ENCODE measurements around the gene ASIC4. TPM values are rescaled to one million over a fixed set of nuclear protein-coding genes. Genes with fewer than 3 reads are reported as not detected.

ASIC4 gene
- total RNA-seq, 1 experiment from 2014 or later, result 0.11 TPM

DNA sequence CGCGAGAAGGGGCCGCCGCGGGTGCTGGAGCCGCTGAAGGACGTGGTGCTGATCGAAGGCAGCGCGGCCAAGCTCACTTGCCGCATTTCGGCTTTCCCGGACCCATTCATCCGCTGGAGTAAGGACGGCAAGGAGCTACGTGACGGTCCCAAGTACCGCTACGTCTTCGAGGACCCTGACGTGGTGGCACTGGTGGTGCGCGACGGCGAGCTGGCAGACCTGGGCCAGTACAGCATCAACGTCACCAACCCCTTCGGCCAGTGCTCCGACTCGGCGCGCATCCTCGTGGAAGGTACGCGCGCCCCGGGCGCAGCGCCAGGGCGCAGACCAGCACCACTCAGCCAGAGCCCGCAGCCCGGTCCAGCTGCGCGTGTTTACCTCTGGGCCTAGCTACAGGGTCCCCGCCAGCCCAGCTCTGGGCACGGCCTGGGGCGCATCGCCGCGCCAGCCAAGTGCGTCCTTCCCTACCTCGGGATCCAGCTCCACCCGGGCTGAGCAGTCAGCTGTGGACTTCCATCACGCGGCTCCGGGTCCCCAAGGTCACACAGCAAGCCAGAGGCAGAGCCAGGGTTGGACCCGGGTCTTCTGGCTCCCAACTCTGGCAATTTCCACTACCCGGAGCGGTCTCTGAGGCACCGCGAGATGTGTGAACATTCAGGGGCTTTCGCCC is 17.3 kb upstream of the ASIC4 start:
- POLR2A ChIA-PET (ENCODE audit: unreplicated experiment), result interaction anchor here (0.9 kb wide), 2 partner anchors 44 to 109 kb away, joined by 4 to 14 read pairs; partner anchors contain the start of gene DNPEP

GRCh38 chr2:219497495-219498279 is 16.6 kb upstream of the ASIC4 start:
- peaks cover 21% of the 10 kb centered on the region for H3K4me1 ChIP-seq (ENCODE audit: insufficient read depth, low read length)
- intact Hi-C loops (cut with micrococcal nuclease), result loop anchor here (5.0 kb wide), 1 partner anchor 110 kb away; the partner anchor contains the start of gene DNPEP
- peak overlapping the region; percentile 95 for H3K4me2 ChIP-seq (ENCODE audit: low read length)
- CTCF ChIA-PET, result interaction anchor here (0.6 to 1.7 kb wide), 4 partner anchors 11 to 286 kb away, joined by 3 to 14 read pairs (median 10); no protein-coding TSS in a partner anchor
- H3K4me3 ChIP-seq (ENCODE audit: low read length), result peak overlapping the region; percentile 85
- peak overlapping the region; percentile 95 for H3K9ac ChIP-seq (ENCODE audit: low read length)
- no peak for TF ChIP-seq EZH2phosphoT487 (IDR thresholded peaks at IDR 0.05; ENCODE audit: borderline replicate concordance, low read length)
- TF ChIP-seq CTCF (conservative IDR thresholded peaks at IDR 0.05; ENCODE audit: low read depth, low read length), result no peak
- TF ChIP-seq EZH2 (IDR thresholded peaks at IDR 0.05; ENCODE audit: low read length, unreplicated experiment), result no peak
- no peaks in the 10 kb centered on the region for H3K9me3 ChIP-seq (ENCODE audit: low read length)
- ATAC-seq (peak; percentile 78), DNase-seq (peak; percentile 78)
- no peaks in the 10 kb centered on the region for H3F3A ChIP-seq (ENCODE audit: low read length, unreplicated experiment)
- POLR2A ChIA-PET (ENCODE audit: unreplicated experiment), result interaction anchor here (0.9 kb wide), 2 partner anchors 44 to 110 kb away, joined by 4 to 14 read pairs; partner anchors contain the start of gene DNPEP
- H3K79me2 ChIP-seq (ENCODE audit: low read length), result peaks cover 16% of the 10 kb centered on the region
- no peaks in the 10 kb centered on the region for H3K36me3 ChIP-seq (ENCODE audit: low read depth, low read length)
- BruUV-seq (replicated peaks), result no TSS peak
- no peaks in the 10 kb centered on the region for H3K27me3 ChIP-seq (ENCODE audit: low read length)
- peak overlapping the region; percentile 96 for H2AFZ ChIP-seq (ENCODE audit: low read length)
- H4K20me1 ChIP-seq (ENCODE audit: low read length), result no peaks in the 10 kb centered on the region
- peak overlapping the region; percentile 68 for H3K27ac ChIP-seq (ENCODE audit: low read length)
- H3K9me2 ChIP-seq (replicated peaks; ENCODE audit: low read length), result no peaks in the 10 kb centered on the region

More for the DNA sequence above, 17.3 kb upstream of the ASIC4 start:
- no peak for DNase-seq
- Histone ChIP-seq H4K20me1 (ENCODE audit: low read length) (no peaks in the 10 kb centered on the region), H3K4me1 (ENCODE audit: insufficient read depth, low read length) (peaks cover 21% of the 10 kb centered on the region), H3K36me3 (ENCODE audit: low read depth, low read length) (no peaks in the 10 kb centered on the region), H2AFZ (ENCODE audit: low read length) (peak overlapping the region; percentile 96), H3K4me2 (ENCODE audit: low read length) (peak overlapping the region; percentile 95), H3K79me2 (ENCODE audit: low read length) (peaks cover 16% of the 10 kb centered on the region), H3K27ac (ENCODE audit: low read length) (no peak overlapping the region), H3K4me3 (ENCODE audit: low read length) (peak overlapping the region; percentile 85; the same call in 1 of the 2 replicates), H3K9me3 (ENCODE audit: low read length) (no peaks in the 10 kb centered on the region), H3K9me2 (replicated peaks; ENCODE audit: low read length) (no peaks in the 10 kb centered on the region), H3K9ac (ENCODE audit: low read length) (no peak overlapping the region), H3F3A (ENCODE audit: low read length, unreplicated experiment) (no peaks in the 10 kb centered on the region), H3K27me3 (ENCODE audit: low read length) (no peaks in the 10 kb centered on the region)
- TF ChIP-seq EZH2 (IDR thresholded peaks at IDR 0.05; ENCODE audit: low read length, unreplicated experiment) (no peak), CTCF (conservative IDR thresholded peaks at IDR 0.05; ENCODE audit: low read depth, low read length) (no peak), EZH2phosphoT487 (IDR thresholded peaks at IDR 0.05; ENCODE audit: borderline replicate concordance, low read length) (no peak)
- CTCF ChIA-PET, result no interaction called here
- intact Hi-C loops (cut with micrococcal nuclease), result loop anchor here (5.0 kb wide), 1 partner anchor 110 kb away; the partner anchor contains the start of gene DNPEP
- no peak for ATAC-seq
- BruUV-seq (replicated peaks), result no TSS peak

Data from PC-3 (cell line).